Measurements from ENCODE around the gene KRT71.

KRT71 gene

DNA sequence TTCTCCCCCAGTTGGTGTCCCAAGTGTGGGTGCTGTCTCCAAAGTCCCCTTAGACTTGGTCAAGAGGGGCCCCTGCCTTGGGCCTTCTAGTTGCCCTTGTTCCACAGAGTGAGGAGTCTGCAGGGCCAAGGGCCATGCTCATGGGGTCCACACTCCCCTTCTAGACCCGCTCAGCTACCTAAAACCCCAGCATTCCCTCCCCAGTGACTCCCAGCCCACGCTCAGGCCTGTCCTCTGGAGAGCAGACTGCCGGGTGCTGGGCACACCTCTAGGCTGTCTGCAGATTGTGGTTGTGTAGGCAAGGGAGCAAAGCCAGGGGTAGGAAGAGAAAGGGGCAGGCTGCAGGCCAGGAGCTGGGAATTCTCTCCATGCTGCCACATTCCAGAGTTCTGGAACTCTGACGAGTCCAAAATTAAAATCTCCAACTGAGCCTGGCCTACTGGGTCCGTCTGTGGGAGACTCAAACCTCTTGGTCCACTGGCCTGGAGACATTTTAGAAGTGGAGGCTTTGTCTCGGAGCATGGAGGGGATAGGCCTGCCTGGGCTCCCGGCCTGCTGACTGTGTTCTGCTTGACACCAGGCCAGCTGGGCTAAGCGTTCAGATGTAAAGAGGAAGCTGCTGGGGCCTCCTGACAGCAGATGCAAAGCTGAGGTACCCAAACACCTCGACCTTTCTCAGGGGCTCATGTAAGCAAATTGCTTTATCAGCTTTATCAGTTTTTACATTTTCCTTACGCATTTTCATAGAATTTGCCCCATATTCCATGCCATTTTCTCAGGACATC is 19.1 kb downstream of the KRT71 start:
- no peak overlapping the region for H2BK120ac ChIP-seq (ENCODE audit: insufficient read depth, low read length, poor library complexity)
- no peak overlapping the region for H4K12ac ChIP-seq (ENCODE audit: low read depth, low read length)
- H4K91ac ChIP-seq (ENCODE audit: low read depth, low read length): no peak overlapping the region
- no peak overlapping the region for H2BK12ac ChIP-seq (ENCODE audit: low read length)
- no peaks in the 10 kb centered on the region for H3K27me3 ChIP-seq (ENCODE audit: insufficient read depth, low read length)
- H3K27ac ChIP-seq (ENCODE audit: low read depth, low read length): no peak overlapping the region
- no peak overlapping the region for H3K4ac ChIP-seq (ENCODE audit: low read depth, low read length)
- no peak overlapping the region for H2BK5ac ChIP-seq (ENCODE audit: low read depth, low read length, poor library complexity)
- H3K18ac ChIP-seq (ENCODE audit: low read length): no peak overlapping the region
- no peaks in the 10 kb centered on the region for H3K79me1 ChIP-seq (ENCODE audit: low read length)
- H2AFZ ChIP-seq (ENCODE audit: insufficient read depth, low read length, poor library complexity): no peak overlapping the region
- H3K79me2 ChIP-seq (ENCODE audit: control insufficient read depth, insufficient read depth, low read length, poor library complexity): no peaks in the 10 kb centered on the region
- no CpG with 5 or more reads among the region's 10 CpGs for WGBS (ENCODE audit: extremely low coverage, insufficient coverage, insufficient read length)
- no peak overlapping the region for H3K4me3 ChIP-seq (ENCODE audit: low read depth, low read length)
- H3K9ac ChIP-seq (ENCODE audit: low read length): no peak overlapping the region
- no peaks in the 10 kb centered on the region for H3K4me1 ChIP-seq (ENCODE audit: control insufficient read depth in 1 of 2, insufficient read depth in 2 of 2, low read length in 2 of 2)
- H4K8ac ChIP-seq (ENCODE audit: low read depth, low read length): no peak overlapping the region
- no peaks in the 10 kb centered on the region for H3K36me3 ChIP-seq (ENCODE audit: control insufficient read depth in 1 of 2, insufficient read depth in 2 of 2, low read length in 2 of 2)
- no peak overlapping the region for H3K23ac ChIP-seq (ENCODE audit: low read length)
- H3K14ac ChIP-seq (ENCODE audit: low read length): no peak overlapping the region
- no peak for DNase-seq
- H3K4me2 ChIP-seq (ENCODE audit: low read length): no peak overlapping the region
- H3K9me3 ChIP-seq (ENCODE audit: insufficient read depth, low read depth, low read length): peaks cover 4% of the 10 kb centered on the region
- no peak overlapping the region for H2AK5ac ChIP-seq (ENCODE audit: low read length)

DNA sequence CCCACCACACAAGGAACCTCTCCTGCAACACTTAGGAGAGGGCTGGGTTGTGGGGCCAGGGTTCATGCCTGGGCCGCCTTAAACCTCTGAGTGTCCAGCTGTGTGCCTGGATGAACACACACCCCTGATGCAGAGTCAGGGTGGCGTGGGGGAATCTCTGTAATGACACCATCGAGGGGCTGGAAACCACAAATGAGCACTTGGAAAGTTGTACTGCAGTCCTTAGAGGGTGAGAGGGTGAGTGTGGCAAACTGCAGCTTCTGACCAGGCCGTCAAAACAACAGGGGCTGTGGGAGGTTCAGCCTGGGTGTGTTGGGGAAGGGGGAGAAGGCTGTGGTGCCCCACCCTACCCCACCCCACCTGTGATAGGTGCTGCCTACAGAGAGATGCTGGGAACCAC is 20.3 kb downstream of the KRT71 start:
- DNase-seq: no peak
- Histone ChIP-seq H3K4me2 (ENCODE audit: low read length) (no peak overlapping the region), H3K79me1 (ENCODE audit: low read length) (no peaks in the 10 kb centered on the region), H4K91ac (ENCODE audit: low read depth, low read length) (no peak overlapping the region), H3K23ac (ENCODE audit: low read length) (no peak overlapping the region), H2BK120ac (ENCODE audit: insufficient read depth, low read length, poor library complexity) (no peak overlapping the region), H2BK12ac (ENCODE audit: low read length) (no peak overlapping the region), H3K27me3 (ENCODE audit: insufficient read depth, low read length) (no peaks in the 10 kb centered on the region), H3K79me2 (ENCODE audit: control insufficient read depth, insufficient read depth, low read length, poor library complexity) (no peaks in the 10 kb centered on the region), H2AFZ (ENCODE audit: insufficient read depth, low read length, poor library complexity) (no peak overlapping the region), H3K9ac (ENCODE audit: low read length) (no peak overlapping the region), H2AK5ac (ENCODE audit: low read length) (no peak overlapping the region), H3K4ac (ENCODE audit: low read depth, low read length) (no peak overlapping the region), H3K14ac (ENCODE audit: low read length) (no peak overlapping the region), H4K8ac (ENCODE audit: low read depth, low read length) (no peak overlapping the region), H3K27ac (ENCODE audit: low read depth, low read length) (no peak overlapping the region), H2BK5ac (ENCODE audit: low read depth, low read length, poor library complexity) (no peak overlapping the region), H3K18ac (ENCODE audit: low read length) (no peak overlapping the region), H4K12ac (ENCODE audit: low read depth, low read length) (no peak overlapping the region), H3K4me3 (ENCODE audit: low read depth, low read length) (no peak overlapping the region), H3K4me1 (ENCODE audit: control insufficient read depth in 1 of 2, insufficient read depth in 2 of 2, low read length in 2 of 2) (no peaks in the 10 kb centered on the region), H3K36me3 (ENCODE audit: control insufficient read depth in 1 of 2, insufficient read depth in 2 of 2, low read length in 2 of 2) (no peaks in the 10 kb centered on the region), H3K9me3 (ENCODE audit: insufficient read depth, low read depth, low read length) (peaks cover 4% of the 10 kb centered on the region)
- no CpG with 5 or more reads among the region's 4 CpGs for WGBS (ENCODE audit: extremely low coverage, insufficient coverage, insufficient read length)

DNA sequence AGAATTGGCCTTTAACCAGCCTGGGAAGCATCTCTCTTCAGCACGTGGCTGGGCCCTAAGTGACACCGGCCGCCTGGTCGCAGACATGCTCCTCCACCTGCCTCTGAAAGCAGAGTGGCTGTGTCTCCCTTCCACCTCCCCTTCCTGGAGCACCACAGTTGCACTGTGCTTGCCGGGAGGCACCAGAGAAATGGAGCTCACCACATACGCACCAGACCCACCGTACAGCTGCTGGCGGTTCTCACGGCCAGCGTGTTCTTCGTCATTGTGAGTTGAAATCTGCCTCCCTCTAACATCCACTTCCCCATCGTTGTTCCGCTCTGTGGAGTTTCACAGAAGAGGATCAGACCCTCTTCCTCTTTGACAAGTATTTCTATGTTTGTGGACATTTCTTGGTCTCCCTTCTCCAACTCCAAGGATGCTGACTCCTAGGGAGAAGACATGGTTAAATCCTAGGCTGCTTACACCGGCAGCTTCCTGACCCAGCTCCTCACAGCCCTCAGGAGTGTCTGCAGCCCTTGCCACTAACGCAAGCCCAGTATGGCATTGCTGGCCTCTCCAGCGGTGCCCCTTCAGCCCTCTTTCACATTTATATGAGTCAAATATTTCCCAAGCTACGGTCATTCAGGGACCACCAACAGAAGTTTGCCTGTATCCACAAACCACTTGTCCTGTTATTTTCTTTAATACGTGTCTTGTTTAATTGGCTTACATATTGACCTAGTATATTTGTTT is 21.2 kb downstream of the KRT71 start:
- no peak overlapping the region for H2AFZ ChIP-seq (ENCODE audit: insufficient read depth, low read length, poor library complexity)
- H2BK12ac ChIP-seq (ENCODE audit: low read length): no peak overlapping the region
- DNase-seq: no peak
- H3K23ac ChIP-seq (ENCODE audit: low read length): no peak overlapping the region
- peaks cover 4% of the 10 kb centered on the region for H3K9me3 ChIP-seq (ENCODE audit: insufficient read depth, low read depth, low read length)
- no peak overlapping the region for H3K14ac ChIP-seq (ENCODE audit: low read length)
- H3K4me1 ChIP-seq (ENCODE audit: control insufficient read depth in 1 of 2, insufficient read depth in 2 of 2, low read length in 2 of 2): no peaks in the 10 kb centered on the region
- no peaks in the 10 kb centered on the region for H3K27me3 ChIP-seq (ENCODE audit: insufficient read depth, low read length)
- H3K18ac ChIP-seq (ENCODE audit: low read length): no peak overlapping the region
- no peak overlapping the region for H2BK5ac ChIP-seq (ENCODE audit: low read depth, low read length, poor library complexity)
- no peaks in the 10 kb centered on the region for H3K79me1 ChIP-seq (ENCODE audit: low read length)
- no peaks in the 10 kb centered on the region for H3K36me3 ChIP-seq (ENCODE audit: control insufficient read depth in 1 of 2, insufficient read depth in 2 of 2, low read length in 2 of 2)
- H2AK5ac ChIP-seq (ENCODE audit: low read length): no peak overlapping the region
- no peak overlapping the region for H3K4me2 ChIP-seq (ENCODE audit: low read length)
- H3K4me3 ChIP-seq (ENCODE audit: low read depth, low read length): no peak overlapping the region
- H4K12ac ChIP-seq (ENCODE audit: low read depth, low read length): no peak overlapping the region
- no peaks in the 10 kb centered on the region for H3K79me2 ChIP-seq (ENCODE audit: control insufficient read depth, insufficient read depth, low read length, poor library complexity)
- H2BK120ac ChIP-seq (ENCODE audit: insufficient read depth, low read length, poor library complexity): no peak overlapping the region
- no peak overlapping the region for H4K8ac ChIP-seq (ENCODE audit: low read depth, low read length)
- no peak overlapping the region for H4K91ac ChIP-seq (ENCODE audit: low read depth, low read length)
- H3K9ac ChIP-seq (ENCODE audit: low read length): no peak overlapping the region
- no peak overlapping the region for H3K27ac ChIP-seq (ENCODE audit: low read depth, low read length)
- no peak overlapping the region for H3K4ac ChIP-seq (ENCODE audit: low read depth, low read length)
- WGBS (ENCODE audit: extremely low coverage, insufficient coverage, insufficient read length): no CpG with 5 or more reads among the region's 18 CpGs

DNA sequence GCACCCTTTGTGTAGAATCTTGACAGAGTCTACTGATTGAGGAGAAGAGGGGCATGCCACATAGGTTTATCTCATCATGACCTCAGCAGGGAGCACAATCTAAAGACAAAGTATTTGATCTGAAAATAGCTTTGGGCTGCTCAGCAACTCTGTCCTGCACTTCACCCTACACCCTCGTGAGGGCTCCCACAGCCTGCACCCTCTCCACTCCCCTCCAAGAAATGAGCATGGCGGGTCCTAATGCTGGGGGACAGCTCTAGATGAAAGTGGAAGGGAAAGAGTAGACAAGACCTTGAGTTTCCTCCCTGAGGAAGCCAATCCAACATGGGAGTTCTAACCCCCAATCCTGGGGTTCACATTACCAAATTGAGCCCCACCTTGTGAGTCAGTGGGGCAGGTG is 22.0 kb downstream of the KRT71 start:
- Histone ChIP-seq H4K12ac (ENCODE audit: low read depth, low read length) (no peak overlapping the region), H3K4me3 (ENCODE audit: low read depth, low read length) (no peak overlapping the region), H2AK5ac (ENCODE audit: low read length) (no peak overlapping the region), H3K79me1 (ENCODE audit: low read length) (no peaks in the 10 kb centered on the region), H2BK12ac (ENCODE audit: low read length) (no peak overlapping the region), H3K23ac (ENCODE audit: low read length) (no peak overlapping the region), H4K8ac (ENCODE audit: low read depth, low read length) (no peak overlapping the region), H3K9ac (ENCODE audit: low read length) (no peak overlapping the region), H2AFZ (ENCODE audit: insufficient read depth, low read length, poor library complexity) (no peak overlapping the region), H4K91ac (ENCODE audit: low read depth, low read length) (no peak overlapping the region), H3K18ac (ENCODE audit: low read length) (no peak overlapping the region), H2BK5ac (ENCODE audit: low read depth, low read length, poor library complexity) (no peak overlapping the region), H2BK120ac (ENCODE audit: insufficient read depth, low read length, poor library complexity) (no peak overlapping the region), H3K79me2 (ENCODE audit: control insufficient read depth, insufficient read depth, low read length, poor library complexity) (no peaks in the 10 kb centered on the region), H3K4me2 (ENCODE audit: low read length) (no peak overlapping the region), H3K36me3 (ENCODE audit: control insufficient read depth in 1 of 2, insufficient read depth in 2 of 2, low read length in 2 of 2) (no peaks in the 10 kb centered on the region), H3K27me3 (ENCODE audit: insufficient read depth, low read length) (no peaks in the 10 kb centered on the region), H3K4ac (ENCODE audit: low read depth, low read length) (no peak overlapping the region), H3K27ac (ENCODE audit: low read depth, low read length) (no peak overlapping the region), H3K9me3 (ENCODE audit: insufficient read depth, low read depth, low read length) (peaks cover 4% of the 10 kb centered on the region), H3K14ac (ENCODE audit: low read length) (no peak overlapping the region), H3K4me1 (ENCODE audit: control insufficient read depth in 1 of 2, insufficient read depth in 2 of 2, low read length in 2 of 2) (no peaks in the 10 kb centered on the region)
- WGBS (ENCODE audit: extremely low coverage, insufficient coverage, insufficient read length): no CpG with 5 or more reads among the region's 2 CpGs
- no peak for DNase-seq

Measured in trophoblast cell (in vitro differentiated cells and primary cell).